Endothelial cell of umbilical vein (primary cell): ENCODE data around the gene PTPN2. TPM values are rescaled to one million over a fixed set of nuclear protein-coding genes. Genes with fewer than 3 reads are reported as not detected.

Source experiments
- BruUV-seq: library from RNA; stranded (reverse); fragments of 400-500 nt; replicated peaks from 2 replicates; lab custom pipeline; 2021; lab: Mats Ljungman, UMichigan
- CTCF ChIA-PET: fragments of 300-600, 350-600 bp; sonication (Branson Sonifier 250); formaldehyde crosslinking; loops from one replicate; lab custom pipeline; 2021; ENCODE audit warnings: antibody characterized with exemption, inconsistent platforms; lab: Charles Lee
- POLR2A ChIA-PET: fragments of 300-600, 350-600 bp; sonication (Branson Sonifier 250); formaldehyde crosslinking; loops from one replicate; lab custom pipeline; 2021; ENCODE audit warnings: antibody characterized with exemption, inconsistent platforms; lab: Charles Lee
- DNase-seq: peaks from one replicate; pipeline ENCODE4 v3.0.0-alpha.2; 2011; ENCODE audit warnings: low read depth, low spot score
- FAIRE-seq: peaks from 2 replicates; lab custom pipeline; 2011; peaks lifted over from hg19 to GRCh38; lab: Jason Lieb, UNC
- H2AFZ ChIP-seq: 2 replicates; pipeline ENCODE4 v1.6.0; 2012; ENCODE audit warnings: low read depth, low read length, control low read depth, inconsistent platforms
- H3K27ac ChIP-seq: 2 replicates; pipeline ENCODE4 v1.5.1; 2011; ENCODE audit warnings: low read depth, mild to moderate bottlenecking, control low read depth, low read length, moderate library complexity; ENCODE audit not compliant: insufficient read depth
- H3K27me3 ChIP-seq, 2 experiments: 2 replicates each; pipeline versions ENCODE4 v1.6.0 to v1.6.1; 2011; ENCODE audit warnings: low read length in 2 of 2, mixed read lengths in 1 of 2; ENCODE audit not compliant: control insufficient read depth in 2 of 2, insufficient read depth in 2 of 2
- H3K36me3 ChIP-seq, 2 experiments: 2 replicates in 1 of 2; 3 replicates in 1 of 2; pipeline ENCODE4 v1.5.1; 2011; ENCODE audit warnings: low read length in 2 of 2, mild to moderate bottlenecking in 1 of 2, moderate library complexity in 1 of 2; ENCODE audit not compliant: control insufficient read depth in 2 of 2, insufficient read depth in 2 of 2; ENCODE audit errors: extremely low read depth in 1 of 2
- H3K4me1 ChIP-seq: 3 replicates; pipeline ENCODE4 v1.5.1; 2011; ENCODE audit warnings: mild to moderate bottlenecking, low read length; ENCODE audit not compliant: control insufficient read depth, insufficient read depth; ENCODE audit errors: extremely low read depth
- H3K4me2 ChIP-seq: 2 replicates; pipeline ENCODE4 v1.6.1; 2011; ENCODE audit warnings: low read length, control low read depth, mixed read lengths; ENCODE audit not compliant: insufficient read depth
- H3K4me3 ChIP-seq, 3 experiments: fragments of 200-600 bp in 1 of 3; sonication (generic), shearing (Covaris generic) in 1 of 3; replicated peaks in 1 of 3; 2 replicates each; pipeline ENCODE4 v1.5.1; 2011 to 2016; ENCODE audit warnings: control low read depth in 3 of 3, low read length in 3 of 3, mild to moderate bottlenecking in 2 of 3, inconsistent platforms in 1 of 3, low read depth in 1 of 3, moderate library complexity in 1 of 3; ENCODE audit not compliant: insufficient read depth in 1 of 3
- H3K79me2 ChIP-seq: 2 replicates; pipeline ENCODE4 v1.6.0; 2012; ENCODE audit warnings: low read length, inconsistent platforms; ENCODE audit not compliant: control insufficient read depth, insufficient read depth
- H3K9ac ChIP-seq: replicated peaks from 2 replicates; pipeline ENCODE3; 2011; ENCODE audit warnings: low read length, control low read depth; ENCODE audit not compliant: insufficient read depth; ENCODE audit errors: extremely low read depth
- H3K9me1 ChIP-seq: replicated peaks from 3 replicates; pipeline ENCODE4 v1.6.0; 2011; ENCODE audit warnings: mild to moderate bottlenecking, low read length; ENCODE audit not compliant: control insufficient read depth, insufficient read depth; ENCODE audit errors: extremely low read depth
- H3K9me3 ChIP-seq: replicated peaks from 2 replicates; pipeline ENCODE4 v1.5.1; 2012; ENCODE audit warnings: low read length, inconsistent platforms; ENCODE audit not compliant: control insufficient read depth, insufficient read depth
- H4K20me1 ChIP-seq: replicated peaks from 2 replicates; pipeline ENCODE3; 2011; ENCODE audit warnings: mild to moderate bottlenecking, low read length; ENCODE audit not compliant: control insufficient read depth, insufficient read depth; ENCODE audit errors: extremely low read depth
- EZH2 ChIP-seq: IDR thresholded peaks from 2 replicates; pipeline ENCODE4 v1.6.1; 2012; ENCODE audit warnings: borderline replicate concordance, low read depth, mild to moderate bottlenecking, moderate library complexity, low read length, inconsistent platforms; ENCODE audit not compliant: severe bottlenecking
- FOS ChIP-seq: IDR thresholded peaks from 2 replicates; pipeline ENCODE4 v1.6.1; 2011; ENCODE audit warnings: mild to moderate bottlenecking, low read length, moderate library complexity, borderline replicate concordance; ENCODE audit not compliant: insufficient read depth
- GATA2 ChIP-seq: IDR thresholded peaks from 2 replicates; pipeline ENCODE4 v1.7.0; 2011; ENCODE audit warnings: low read depth, mild to moderate bottlenecking, moderate library complexity, mixed read lengths, low read length; ENCODE audit not compliant: insufficient read length, insufficient read depth
- JUN ChIP-seq: IDR thresholded peaks from 2 replicates; pipeline ENCODE4 v1.6.1; 2011; ENCODE audit warnings: borderline replicate concordance, low read depth; ENCODE audit not compliant: insufficient read length, insufficient read depth
- MYC ChIP-seq: IDR thresholded peaks from one replicate; pipeline ENCODE4 v1.6.1; 2011; ENCODE audit warnings: mild to moderate bottlenecking, low read depth, low read length
- POLR2A ChIP-seq: IDR thresholded peaks from 2 replicates; pipeline ENCODE4 v1.6.1; 2012; ENCODE audit warnings: low read depth, mild to moderate bottlenecking, control low read depth, low read length
- POLR2AphosphoS5 ChIP-seq: IDR thresholded peaks from 2 replicates; pipeline ENCODE4 v1.6.1; 2012; ENCODE audit warnings: low read depth, mild to moderate bottlenecking, control low read depth, low read length, moderate library complexity; ENCODE audit not compliant: insufficient read depth
- dilution Hi-C: fragments of 300-500 bp; cut with MboI; formaldehyde crosslinking; loops from one replicate; pipeline ENCODE4 v1.15.0; 2019; ENCODE audit warnings: low sequenced_read_pairs; ENCODE audit not compliant: extremely low pct_ligation_motif_present
- intact Hi-C: fragments of 100-400 bp; cut with micrococcal nuclease; formaldehyde crosslinking; loops from one replicate; pipeline ENCODE4 v1.10.0; 2022
- polyA plus RNA-seq, 4 experiments: library from polyadenylated mRNA; depleted of rRNA in 3 of 4; stranded (reverse) in 3 of 4; unstranded in 1 of 4; fragments of >200 nt; gene quantifications; 2 replicates each; pipeline versions ENCODE4 v1.2.1 to v1.2.3, GENCODE V29; 2011 to 2012; ENCODE audit warnings: missing spikeins in 1 of 4
- total RNA-seq: library from RNA; stranded (reverse); gene quantifications from 2 replicates; pipeline ENCODE4 v1.2.3, GENCODE V29; 2021
- TF ChIP-seq, protein P1 (sequence below): IDR thresholded peaks from 2 replicates; pipeline ENCODE4 v1.6.1; 2011; ENCODE audit not compliant: insufficient read depth, insufficient read length
- TF ChIP-seq, protein P2 (sequence below), 2 donors: IDR thresholded peaks; 1 replicate in 1 of 2; 2 replicates in 1 of 2; pipeline ENCODE4 v1.5.1; 2011; ENCODE audit warnings: low read length in 2 of 2, mild to moderate bottlenecking in 2 of 2, moderate library complexity in 2 of 2, control low read depth in 1 of 2, inconsistent platforms in 1 of 2, low read depth in 1 of 2; ENCODE audit not compliant: insufficient read depth in 1 of 2; ENCODE audit errors: extremely low read depth in 1 of 2

The PTPN2 gene
- total and polyA plus RNA-seq, 2 donors (not counting 3 experiments of a cell fraction or from before 2014, with no cell fraction given) = 8.2 to 20.9 TPM

DNA sequence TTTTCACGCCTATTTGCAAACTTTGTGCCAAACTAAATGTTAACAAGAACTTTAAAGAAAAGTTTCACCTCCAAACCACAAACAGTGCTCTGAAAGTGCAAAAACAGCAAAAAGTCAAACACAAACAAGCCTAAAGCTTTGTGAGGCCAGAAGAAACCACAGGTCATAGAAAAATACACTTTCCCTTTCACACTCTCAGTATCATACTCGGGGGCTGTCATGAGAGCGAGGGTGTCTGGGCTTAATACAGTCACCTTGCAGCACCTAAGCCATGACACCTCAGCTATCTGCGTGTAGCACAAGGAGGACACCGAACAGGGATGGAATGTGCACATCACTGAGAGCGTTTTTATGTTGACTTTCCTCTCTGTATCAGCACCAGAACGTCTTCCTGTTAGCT lies 37.1 kb upstream of the PTPN2 start:
- ChIA-PET CTCF (interaction anchor here (1.6 to 1.8 kb wide), 4 partner anchors 13 to 238 kb away, joined by 3 to 7 read pairs (median 6); no protein-coding TSS in a partner anchor), POLR2A (no interaction called here)
- Histone ChIP-seq H3K9ac (no peak overlapping the region), H3K27me3 (peaks cover 0 to 7% of the 10 kb centered on the region in 2 experiments), H2AFZ (no peak overlapping the region), H3K27ac (no peak overlapping the region), H3K9me1 (no peaks in the 10 kb centered on the region), H3K4me1 (no peaks in the 10 kb centered on the region), H3K36me3 (no peaks in the 10 kb centered on the region), H3K79me2 (no peaks in the 10 kb centered on the region), H3K9me3 (no peaks in the 10 kb centered on the region), H4K20me1 (no peaks in the 10 kb centered on the region), H3K4me3 (no peak overlapping the region), H3K4me2 (no peak overlapping the region)
- DNase-seq = no peak
- TF ChIP-seq POLR2AphosphoS5 = no peak
- TF ChIP-seq, protein P1, sequence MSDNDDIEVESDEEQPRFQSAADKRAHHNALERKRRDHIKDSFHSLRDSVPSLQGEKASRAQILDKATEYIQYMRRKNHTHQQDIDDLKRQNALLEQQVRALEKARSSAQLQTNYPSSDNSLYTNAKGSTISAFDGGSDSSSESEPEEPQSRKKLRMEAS = no peak
- no peak for TF ChIP-seq FOS
- no peak for TF ChIP-seq JUN
- no peak for TF ChIP-seq GATA2
- no peak for TF ChIP-seq EZH2
- no peak for TF ChIP-seq MYC
- no peak for TF ChIP-seq POLR2A
- TF ChIP-seq, protein P2, sequence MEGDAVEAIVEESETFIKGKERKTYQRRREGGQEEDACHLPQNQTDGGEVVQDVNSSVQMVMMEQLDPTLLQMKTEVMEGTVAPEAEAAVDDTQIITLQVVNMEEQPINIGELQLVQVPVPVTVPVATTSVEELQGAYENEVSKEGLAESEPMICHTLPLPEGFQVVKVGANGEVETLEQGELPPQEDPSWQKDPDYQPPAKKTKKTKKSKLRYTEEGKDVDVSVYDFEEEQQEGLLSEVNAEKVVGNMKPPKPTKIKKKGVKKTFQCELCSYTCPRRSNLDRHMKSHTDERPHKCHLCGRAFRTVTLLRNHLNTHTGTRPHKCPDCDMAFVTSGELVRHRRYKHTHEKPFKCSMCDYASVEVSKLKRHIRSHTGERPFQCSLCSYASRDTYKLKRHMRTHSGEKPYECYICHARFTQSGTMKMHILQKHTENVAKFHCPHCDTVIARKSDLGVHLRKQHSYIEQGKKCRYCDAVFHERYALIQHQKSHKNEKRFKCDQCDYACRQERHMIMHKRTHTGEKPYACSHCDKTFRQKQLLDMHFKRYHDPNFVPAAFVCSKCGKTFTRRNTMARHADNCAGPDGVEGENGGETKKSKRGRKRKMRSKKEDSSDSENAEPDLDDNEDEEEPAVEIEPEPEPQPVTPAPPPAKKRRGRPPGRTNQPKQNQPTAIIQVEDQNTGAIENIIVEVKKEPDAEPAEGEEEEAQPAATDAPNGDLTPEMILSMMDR (IDR thresholded peaks at IDR 0.05; ENCODE audit: extremely low read depth in 1 of 2, insufficient read depth in 1 of 2, low read depth in 1 of 2, low read length in 2 of 2) = no peak
- FAIRE-seq = no peak
- intact Hi-C loops = no loop called here
- dilution Hi-C loops = no loop called here
- no TSS peak for BruUV-seq
